Right ventricle myocardium inferior (tissue), 1 donor: ENCODE measurements around the gene CBX1. TPM values are rescaled to one million over a fixed set of nuclear protein-coding genes. Genes with fewer than 3 reads are reported as not detected.
"Not testable (repeated sequence)": the region's sequence is repeated elsewhere in the genome, so short reads cannot be mapped to it uniquely, and the experiment has no call there.

Experiments
- ATAC-seq: fragments of 200-7000 bp; cut with Tn5 transposase; one replicate; pipeline ENCODE4 v1.9.1; 2020; ENCODE audit warnings: mild to moderate bottlenecking, moderate library complexity
- DNase-seq: peaks from one replicate; pipeline ENCODE4 v3.0.0; 2021; ENCODE audit errors: missing footprints
- intact Hi-C: fragments of 100-400 bp; cut with DNase I; formaldehyde crosslinking; loops from one replicate; pipeline ENCODE4 v1.11.0; 2022
- total RNA-seq: library from RNA; stranded (reverse); fragmentation: NEBNext Ultra II Directional; extraction: Animal tissue kit (Norgen Biotek cat#: 25700); gene quantifications from one replicate; pipeline ENCODE4 v1.2.1, GENCODE V29; 2021
- donor health status: DM: no; HTN: yes; CAD: no; lungs with severe emphysema.

The CBX1 gene
- total RNA-seq, 1 donor from 2014 or later = 40.0 TPM

DNA sequence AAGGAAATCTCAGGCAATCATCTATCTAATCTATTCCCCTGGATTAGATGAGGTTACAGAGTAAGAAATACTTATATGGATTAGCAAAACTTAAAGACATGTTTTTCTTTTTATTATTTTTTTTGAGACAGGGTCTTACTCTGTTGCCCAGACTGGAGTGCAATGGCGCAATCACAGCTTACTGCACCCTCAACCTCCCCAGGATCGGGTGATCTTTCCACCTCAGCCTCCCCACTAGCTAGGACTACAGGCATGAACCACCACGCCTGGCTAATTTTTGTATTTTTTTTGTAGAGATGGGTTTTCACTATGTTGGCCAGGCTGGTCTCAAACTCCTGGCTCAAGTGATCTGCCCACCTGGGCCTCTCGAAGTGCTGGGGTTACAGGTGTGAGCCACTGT, 56.4 kb downstream of the CBX1 start:
- DNase-seq (no peak), ATAC-seq (no peak)
- intact Hi-C loops = no loop called here

DNA sequence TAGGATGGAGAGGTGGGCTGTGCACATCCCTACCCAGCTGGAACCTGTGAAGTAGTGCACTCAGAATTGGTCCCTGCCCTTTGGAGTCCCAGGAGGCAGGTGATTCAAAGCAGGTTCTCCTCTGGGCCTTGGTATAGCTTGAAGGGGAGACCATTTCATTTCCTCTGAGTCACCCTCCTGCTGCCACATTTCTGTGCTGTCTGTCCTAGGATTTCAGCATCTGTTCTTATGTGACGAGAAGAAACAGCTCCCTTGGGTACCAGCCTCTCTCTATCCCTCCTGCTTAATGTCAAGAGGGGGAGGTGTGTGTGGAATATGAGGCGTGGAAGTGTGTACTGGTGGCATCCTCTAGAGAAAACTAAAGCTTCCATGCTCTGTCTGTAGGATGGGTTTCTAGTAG, 58.1 kb downstream of the CBX1 start:
- intact Hi-C loops = no loop called here
- ATAC-seq (no peak), DNase-seq (no peak)

DNA sequence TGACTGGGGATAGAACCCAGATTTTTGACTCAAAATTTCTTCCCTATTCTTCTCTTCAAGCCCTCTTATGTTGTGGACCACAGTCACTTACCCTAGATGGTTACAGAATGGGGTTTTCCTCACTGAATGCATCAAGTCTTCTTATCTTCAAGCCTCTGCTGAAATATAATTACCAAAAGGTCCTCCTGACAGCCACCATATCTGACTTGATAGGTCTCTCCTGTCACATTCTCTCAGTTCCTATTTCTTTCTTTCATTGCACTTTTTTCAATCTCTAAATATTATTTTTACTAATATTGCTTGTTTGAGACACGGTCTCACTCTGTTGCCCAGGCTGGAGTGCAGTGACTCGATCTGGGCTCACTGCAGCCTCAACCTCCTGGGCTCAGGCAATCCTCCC, 62.6 kb downstream of the CBX1 start:
- DNase-seq (no peak), ATAC-seq (no peak)
- intact Hi-C loops = no loop called here

DNA sequence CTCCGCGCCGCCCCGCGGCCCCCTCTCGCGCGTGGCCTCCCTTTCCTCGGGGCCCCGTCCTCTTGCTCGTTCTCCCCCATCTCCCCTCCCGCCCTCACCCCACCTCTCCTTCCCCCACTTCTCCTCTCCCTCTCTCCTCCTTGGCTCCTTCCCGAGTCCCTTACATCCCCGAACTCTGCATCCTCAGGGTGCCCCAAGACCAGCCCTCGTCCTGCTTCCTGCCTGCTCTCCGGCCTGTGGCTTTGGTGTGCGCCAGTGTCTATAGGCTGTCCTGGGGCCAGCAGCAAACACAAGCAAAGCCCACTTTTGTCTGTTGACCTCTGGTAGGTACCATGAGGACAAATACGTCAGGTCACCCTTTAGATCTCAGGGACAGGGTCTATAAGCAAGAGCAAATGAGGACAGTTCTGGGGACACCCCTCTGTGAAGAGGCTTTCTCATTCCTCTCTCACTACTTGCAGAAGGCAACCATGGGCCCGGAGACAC, 63.4 kb downstream of the CBX1 start:
- intact Hi-C loops = no loop called here
- ATAC-seq (no peak), DNase-seq (no peak)

DNA sequence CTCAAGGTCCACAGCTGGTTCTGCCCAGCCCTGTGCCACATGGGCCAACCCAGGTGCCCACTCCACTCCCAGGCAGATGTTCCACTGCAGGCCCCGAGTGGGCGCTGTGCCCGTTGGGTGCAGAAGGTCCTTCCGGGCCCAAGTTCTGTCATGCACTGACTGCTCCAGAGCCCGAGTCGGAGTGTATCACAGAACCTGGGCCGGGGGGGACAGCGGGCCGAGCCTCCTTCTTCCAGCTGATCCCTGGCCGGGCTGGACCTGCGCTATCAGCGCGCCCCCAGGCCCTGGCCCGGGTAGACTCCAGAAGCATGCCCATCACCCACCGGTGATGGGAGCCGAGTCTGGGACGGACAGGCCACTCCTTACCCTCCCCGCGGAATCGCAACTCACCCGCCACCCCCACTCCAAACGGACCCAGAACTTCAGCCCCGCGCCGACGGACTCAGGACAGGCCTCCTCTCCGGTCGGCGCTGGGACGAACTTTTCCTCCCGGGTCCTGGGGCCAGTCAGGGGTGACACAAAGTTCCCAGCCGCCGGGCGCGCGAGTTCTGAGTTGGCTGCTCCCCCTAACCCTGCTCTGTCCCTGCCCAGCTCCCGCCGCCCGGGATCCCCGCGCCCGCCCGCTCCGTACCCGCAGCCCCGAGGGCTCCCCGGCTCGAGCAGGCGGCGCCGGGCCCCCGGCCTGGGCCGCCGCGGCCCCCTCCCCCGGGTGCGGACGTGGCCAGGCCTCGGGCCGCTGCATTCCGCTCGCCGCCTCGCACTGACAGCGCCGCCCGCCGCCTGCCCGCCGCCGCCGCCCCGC, 64.0 kb downstream of the CBX1 start, which contains the start of gene COPZ2:
COPZ2 (minus strand) TSS at position 762 of the 802 bp plus-strand sequence; CDS start at position 742, 20 bp downstream.
- DNase-seq (peak; percentile 84), ATAC-seq (peak; percentile 87)
- intact Hi-C loops = no loop called here

DNA sequence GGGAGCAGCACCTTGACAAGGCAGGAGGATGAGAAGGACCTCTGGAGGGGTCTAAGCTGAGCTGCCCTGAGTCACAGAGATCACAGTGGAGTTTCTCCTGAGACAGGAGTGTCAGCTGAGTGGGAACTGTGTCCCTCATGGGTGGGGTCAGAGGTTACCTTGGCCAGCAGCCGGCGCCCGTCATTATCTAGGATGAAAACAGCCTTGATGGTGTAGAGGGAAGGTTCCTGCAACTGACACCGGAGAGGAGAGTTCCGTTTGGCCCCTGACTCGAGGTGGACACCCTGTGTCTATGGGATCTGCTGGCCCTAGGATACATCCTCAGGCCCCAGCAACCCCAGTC, 64.6 kb downstream of the CBX1 start:
- DNase-seq (no peak), ATAC-seq (no peak)
- intact Hi-C loops = no loop called here

DNA sequence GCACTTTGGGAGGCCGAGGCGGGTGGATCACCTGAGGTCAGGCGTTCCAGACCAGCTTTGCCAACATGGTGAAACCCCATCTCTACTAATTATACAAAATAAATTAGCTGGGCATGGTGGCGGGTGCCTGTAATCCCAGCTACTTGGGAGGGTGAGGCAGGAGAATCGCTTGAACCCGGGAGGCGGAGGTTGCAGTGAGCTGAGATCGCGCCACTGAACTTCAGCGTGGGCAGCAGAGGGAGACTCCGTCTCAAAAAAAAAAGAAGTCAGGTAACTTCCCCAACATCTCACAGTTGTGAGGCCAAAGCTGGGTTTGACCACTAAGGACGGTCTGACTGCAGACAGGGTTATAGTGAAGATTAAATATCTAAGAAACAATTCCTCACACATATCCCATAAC, 66.5 kb downstream of the CBX1 start:
- intact Hi-C loops, ATAC-seq: not testable (repeated sequence)

DNA sequence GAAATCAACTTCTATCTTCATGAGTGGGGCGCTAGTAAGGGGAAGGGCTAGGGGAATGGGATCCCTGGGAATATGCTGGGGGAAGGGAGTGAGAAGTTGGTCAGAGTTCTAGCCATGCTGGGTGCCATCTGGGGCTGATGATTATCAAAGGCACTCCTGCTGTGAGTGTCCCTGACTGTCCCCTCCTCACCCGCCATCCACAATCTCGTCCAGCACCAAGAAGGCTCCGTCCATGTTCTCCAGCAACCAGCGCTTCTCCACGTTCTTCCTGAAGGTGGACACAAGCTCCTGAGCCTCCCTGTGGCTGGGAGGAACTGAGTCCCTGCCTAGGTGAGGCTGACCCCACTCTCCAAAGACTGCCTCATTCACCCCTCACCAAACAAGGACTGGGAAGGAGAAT, 69.3 kb downstream of the CBX1 start:
- ATAC-seq (no peak), DNase-seq (no peak)
- intact Hi-C loops = no loop called here

More for the DNA sequence above, 66.5 kb downstream of the CBX1 start:
- not testable (repeated sequence) for DNase-seq

DNA sequence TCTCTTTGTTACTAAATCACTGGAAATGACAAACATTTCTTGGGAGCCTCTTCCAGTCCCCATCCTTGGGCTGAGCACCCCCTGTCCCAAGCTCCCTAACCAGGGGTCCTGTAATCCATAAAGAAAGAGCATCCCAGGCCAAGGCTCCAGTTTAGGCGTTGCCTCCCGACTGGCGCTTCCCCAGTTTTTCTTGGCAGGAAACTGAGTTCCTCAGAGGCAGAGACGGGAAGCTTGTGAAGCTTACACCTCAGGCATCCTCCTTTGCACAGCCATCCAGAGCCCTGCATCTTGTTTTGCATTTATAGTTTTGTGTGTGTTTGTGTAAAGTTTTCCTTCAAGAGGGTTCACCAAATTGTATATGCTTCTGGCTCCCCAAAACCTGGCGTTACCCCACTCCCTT, 70.7 kb downstream of the CBX1 start:
- no peak for ATAC-seq
- DNase-seq = no peak
- intact Hi-C loops = no loop called here

DNA sequence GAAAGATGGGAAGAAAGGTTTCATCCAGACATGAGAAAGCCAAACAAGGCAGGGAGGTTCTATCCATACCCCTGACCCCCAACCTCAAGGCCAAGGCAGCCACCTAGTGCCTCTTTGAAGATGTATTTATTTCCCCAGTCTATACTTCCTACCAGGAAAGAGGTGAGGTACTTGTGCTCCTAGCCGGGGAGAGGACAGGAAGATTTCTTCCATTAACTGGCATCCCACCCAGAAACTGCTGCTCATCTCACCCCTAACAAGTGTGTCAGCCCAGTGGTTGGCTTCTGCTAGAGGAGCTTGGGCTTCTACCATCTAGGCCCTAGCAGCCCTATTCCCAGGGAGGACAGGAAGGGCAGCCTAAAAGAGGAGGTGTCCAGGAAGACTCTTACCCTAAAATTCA, 72.5 kb downstream of the CBX1 start:
- intact Hi-C loops = loop anchor here (10.0 kb wide), 2 partner anchors 306 to 586 kb away; partner anchors contain the start of genes HOXB7 and HOXB8
- DNase-seq (no peak), ATAC-seq (no peak)

DNA sequence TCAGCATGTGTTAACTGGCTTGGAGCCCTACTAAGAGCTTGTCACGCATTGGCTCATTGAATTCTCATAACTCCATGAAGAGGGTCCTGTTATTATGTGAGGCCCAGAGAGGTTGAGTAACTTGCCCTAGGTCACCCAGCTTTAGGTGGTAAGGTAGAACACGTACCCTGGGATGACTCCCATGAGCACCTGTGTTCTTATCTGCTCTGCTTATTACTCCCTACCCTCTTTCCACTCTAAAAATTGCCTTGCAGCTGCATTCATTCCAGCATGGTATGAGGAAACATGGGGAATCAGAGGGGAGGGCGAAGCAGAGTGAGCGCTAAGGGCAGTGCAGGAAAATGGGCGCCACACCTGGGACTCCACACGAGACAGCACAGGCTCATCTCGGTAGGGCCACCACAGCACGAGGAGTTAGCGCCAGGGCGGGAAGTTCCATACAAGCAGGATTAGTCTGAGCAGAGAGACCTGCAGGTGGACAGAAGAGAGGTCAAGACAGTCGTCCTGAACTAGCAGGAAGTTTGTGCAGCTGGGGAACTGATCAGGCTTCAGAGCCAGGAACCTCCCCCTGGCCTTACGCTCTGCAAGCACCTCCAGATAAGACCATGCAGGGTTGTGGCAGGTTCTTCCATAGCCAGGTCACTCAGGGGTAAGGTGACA, 73.8 kb downstream of the CBX1 start:
- intact Hi-C loops = loop anchor here (2.0 to 10.0 kb wide), 3 partner anchors 25 to 587 kb away; partner anchors contain the start of genes HOXB7 and HOXB8
- ATAC-seq (no peak), DNase-seq (no peak)

DNA sequence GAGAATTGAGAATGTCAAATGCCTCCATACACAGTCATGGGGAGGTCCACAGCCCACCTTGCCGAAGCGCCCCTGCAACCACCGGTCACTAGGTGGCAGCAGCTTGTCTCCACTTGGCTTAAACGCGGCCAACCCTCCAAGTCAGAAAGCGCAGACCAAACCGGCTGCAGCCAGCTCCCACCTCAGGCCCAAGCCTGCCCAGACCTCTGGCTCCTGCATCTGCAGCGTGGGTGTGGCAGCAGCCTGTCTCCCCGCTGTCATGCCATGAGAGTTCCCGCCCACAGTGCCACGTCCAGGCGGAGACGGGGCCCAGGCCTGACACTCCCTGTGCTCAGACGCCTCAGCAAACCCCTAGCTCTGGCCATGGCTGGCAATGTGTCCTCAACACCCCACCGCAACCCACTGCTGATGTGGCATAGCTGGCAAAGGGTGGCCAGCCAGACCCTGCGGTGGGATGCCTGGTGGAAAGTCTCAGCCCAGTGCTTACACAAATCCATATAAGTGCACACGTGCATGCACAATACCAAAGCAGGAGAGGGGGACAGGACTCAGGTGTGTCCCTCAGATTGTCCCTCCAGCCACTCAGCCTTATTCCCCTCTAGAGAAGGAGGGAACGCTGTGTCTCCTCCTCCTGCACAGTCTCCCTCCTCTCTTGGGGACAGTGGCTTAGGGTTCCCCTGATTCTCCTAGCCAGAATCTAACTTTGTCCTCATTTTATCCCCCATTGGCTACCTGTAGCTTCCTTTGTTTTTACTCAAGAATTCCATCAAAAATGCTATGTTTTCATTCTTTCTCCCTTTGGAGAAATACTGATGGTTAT, 74.6 kb downstream of the CBX1 start:
- intact Hi-C loops = loop anchor here (1.0 to 10.0 kb wide), 4 partner anchors 26 to 588 kb away; partner anchors contain the start of genes HOXB7 and HOXB8
- peak; percentile 32 for ATAC-seq
- peak; percentile 88 for DNase-seq

DNA sequence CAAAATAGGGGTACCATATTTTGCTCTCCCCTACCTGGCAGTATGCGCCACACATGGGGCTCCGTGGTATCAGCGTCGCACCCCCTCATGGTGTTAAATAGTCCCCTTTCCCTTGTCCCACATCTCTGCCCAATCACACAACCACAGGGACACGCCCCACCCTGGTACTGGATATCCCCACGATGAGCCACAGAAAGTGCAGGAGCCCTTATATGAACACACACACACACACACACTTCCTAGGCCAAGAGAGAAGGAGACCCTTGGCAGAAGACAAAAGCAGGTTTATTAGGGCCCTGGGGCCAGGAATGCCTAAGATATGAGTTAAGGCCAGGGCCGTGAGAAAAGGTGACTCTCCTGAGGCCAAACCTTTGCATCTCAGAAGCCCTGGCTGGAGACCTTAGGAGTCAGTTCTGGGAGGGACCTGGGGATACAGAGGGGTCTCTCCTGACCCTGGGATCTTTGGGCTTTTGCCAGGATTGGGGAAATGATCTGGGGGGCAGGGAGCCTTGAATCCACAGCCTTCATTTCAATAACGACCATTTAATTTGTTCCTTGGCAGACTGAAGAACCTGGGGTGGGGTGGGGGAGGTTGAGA, 75.3 kb downstream of the CBX1 start:
- ATAC-seq (no peak), DNase-seq (no peak)
- intact Hi-C loops = loop anchor here (1.0 to 10.0 kb wide), 6 partner anchors 27 to 589 kb away; partner anchors contain the start of genes HOXB7, HOXB8 and SCRN2

DNA sequence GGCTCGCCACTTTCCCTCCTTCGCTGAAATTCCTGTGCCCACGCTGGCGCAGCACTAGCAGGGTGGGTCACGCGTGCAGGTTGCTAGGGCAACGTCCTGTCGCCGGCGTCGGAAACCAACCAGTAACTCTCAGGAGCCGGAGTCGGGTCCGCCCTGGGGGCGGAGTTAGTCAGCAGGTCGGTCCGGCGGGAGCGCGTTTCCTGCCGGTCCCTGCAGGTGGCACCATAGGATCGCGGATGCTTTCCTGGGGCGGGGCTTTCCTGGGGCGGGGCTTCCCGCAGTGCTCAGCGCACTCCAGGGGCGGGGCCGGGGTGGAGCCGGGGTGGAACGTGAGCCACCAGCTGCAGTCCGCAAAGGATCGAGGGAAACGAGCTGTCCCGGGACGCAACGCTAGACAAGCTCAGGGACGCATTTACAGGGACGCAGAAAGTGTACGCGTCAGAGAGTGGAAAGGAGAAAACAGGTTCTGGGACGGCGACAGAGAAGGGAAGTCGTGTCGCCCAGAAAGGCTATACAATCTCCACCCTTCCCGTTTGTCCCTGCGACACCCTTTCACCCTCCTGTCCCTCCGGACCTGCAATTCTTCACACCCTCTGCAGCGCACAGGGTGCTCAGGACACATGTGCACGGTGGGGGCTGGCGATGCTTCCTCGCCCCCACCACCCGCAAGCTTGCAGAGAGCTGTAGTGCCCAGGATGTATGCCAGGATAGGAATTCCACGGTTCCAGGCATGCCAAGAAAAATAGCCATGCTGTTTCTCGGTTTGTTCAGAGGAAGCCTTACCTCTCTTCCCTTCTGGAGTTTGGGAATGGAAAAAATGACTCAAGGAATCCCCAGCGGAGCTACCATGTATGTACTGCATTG, 76.0 kb downstream of the CBX1 start:
- intact Hi-C loops = loop anchor here (1.0 to 10.0 kb wide), 4 partner anchors 106 to 590 kb away; partner anchors contain the start of genes HOXB7, HOXB8 and SCRN2
- DNase-seq = peak; percentile 100
- peak; percentile 93 for ATAC-seq

DNA sequence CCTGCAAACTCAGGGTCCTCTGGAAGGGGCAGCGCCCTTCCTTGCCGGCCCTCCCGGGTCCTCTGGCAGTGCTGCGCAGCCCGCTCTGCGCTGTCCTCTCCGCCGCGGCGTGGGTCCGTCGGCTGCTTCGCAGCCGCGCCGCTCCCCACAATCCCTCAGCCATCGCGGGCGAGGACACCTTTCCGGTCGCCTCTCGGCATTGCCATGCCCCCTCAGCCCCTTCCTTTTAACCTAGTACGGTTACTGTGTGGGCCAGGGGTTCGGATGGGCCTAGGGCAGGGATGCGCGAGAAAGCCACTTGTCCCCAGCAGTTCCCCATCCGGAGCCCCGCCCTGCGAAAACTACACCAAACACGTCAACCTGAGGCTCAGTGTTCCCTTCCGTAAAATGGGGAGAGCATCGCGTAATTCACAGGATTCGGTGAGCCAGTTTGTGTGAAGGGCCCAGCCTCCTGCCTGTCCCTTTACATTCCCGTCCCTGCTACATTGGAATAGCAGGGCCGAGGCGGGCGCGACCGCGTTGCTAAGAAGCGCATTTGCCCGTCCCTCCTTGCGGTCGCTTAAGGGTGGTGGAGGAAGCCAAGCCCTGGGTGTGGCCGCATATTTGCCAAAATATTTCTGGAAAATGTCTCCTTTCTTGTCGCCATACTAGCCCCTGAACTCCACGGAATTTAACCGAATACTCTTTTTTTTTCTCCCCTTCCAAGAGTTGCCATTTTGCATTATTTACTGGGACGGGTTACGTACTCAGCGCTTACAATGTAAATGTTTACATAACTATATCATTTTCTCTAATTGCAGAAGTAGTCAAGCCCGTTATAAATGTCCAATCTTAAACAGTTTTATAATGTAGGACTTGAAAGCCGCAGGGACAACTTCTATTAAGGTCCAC, 76.9 kb downstream of the CBX1 start:
- ATAC-seq = peak; percentile 6
- intact Hi-C loops = loop anchor here (1.0 to 10.0 kb wide), 4 partner anchors 107 to 590 kb away; partner anchors contain the start of genes HOXB7, HOXB8 and SCRN2
- peak; percentile 85 for DNase-seq

DNA sequence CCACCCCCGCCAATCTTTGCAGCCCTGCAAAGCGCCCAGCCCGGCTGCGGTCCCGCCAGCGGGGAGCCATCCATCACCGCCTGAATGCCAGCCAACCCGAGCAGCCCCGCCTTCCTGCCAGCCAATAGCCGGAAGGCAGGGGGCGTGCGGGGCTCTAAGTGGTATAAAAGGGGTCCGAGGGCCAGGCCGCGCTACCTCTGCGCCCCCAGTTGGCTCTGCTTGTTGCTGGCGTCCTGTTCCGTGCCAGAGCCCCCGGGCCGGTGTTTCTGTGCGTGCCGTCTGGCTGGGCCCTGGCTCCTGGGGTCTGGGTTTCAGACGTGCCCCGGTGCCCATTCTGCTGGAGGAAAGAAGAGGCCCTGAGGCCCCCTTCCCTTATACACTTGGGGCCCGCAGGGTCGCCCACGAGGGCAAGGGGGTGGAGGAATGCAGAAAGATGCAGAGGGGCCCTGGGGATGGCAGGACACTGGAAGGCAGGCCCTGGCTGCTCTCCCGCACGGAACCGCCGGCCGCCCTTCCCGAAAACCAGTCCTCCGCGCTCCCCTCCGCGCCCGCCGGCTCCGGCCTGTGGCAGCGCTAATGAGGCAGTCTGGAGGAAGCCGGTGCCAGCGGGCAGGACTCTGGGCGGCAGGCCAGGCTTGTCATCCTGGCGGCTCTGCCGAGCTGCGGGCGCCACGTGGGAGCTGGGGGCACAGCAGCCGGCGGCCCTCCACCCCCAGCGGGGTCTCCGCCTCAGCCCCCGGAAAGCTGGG, 77.7 kb downstream of the CBX1 start:
- peak; percentile 60 for ATAC-seq
- intact Hi-C loops = loop anchor here (2.0 to 10.0 kb wide), 3 partner anchors 183 to 591 kb away; partner anchors contain the start of genes HOXB7, HOXB8 and SCRN2
- peak; percentile 92 for DNase-seq
